HepG2 (cell line): ENCODE results near the gene CDK9. TPM values are rescaled to one million over a fixed set of nuclear protein-coding genes. Genes with fewer than 3 reads are reported as not detected.

Experiments
- CAMTA2 ChIP-seq: sonication (generic); formaldehyde crosslinking; IDR thresholded peaks from 2 replicates; pipeline ENCODE4 v1.4.0; 2020; ENCODE audit warnings: mild to moderate bottlenecking, missing genetic modification reagents, borderline replicate concordance
- CERS6 ChIP-seq: sonication (generic); formaldehyde crosslinking; IDR thresholded peaks from 2 replicates; pipeline ENCODE4 v1.5.0; 2020; ENCODE audit warnings: missing genetic modification reagents
- CTCF ChIP-seq: sonication (generic); formaldehyde crosslinking; IDR thresholded peaks from 2 replicates; pipeline ENCODE4 v1.5.0; 2020; ENCODE audit warnings: mild to moderate bottlenecking, missing genetic modification reagents, moderate library complexity
- E2F1 ChIP-seq: sonication (generic); formaldehyde crosslinking; IDR thresholded peaks from 2 replicates; pipeline ENCODE4 v1.5.0; 2020; ENCODE audit warnings: missing genetic modification reagents
- ETV5 ChIP-seq: IDR thresholded peaks from 2 replicates; pipeline ENCODE4 v1.6.1; 2018; ENCODE audit warnings: missing biosample characterization, missing genetic modification reagents, inconsistent platforms, borderline replicate concordance
- GPBP1L1 ChIP-seq: sonication (generic); formaldehyde crosslinking; IDR thresholded peaks from 2 replicates; pipeline ENCODE4 v1.5.0; 2020; ENCODE audit warnings: mild to moderate bottlenecking, missing genetic modification reagents
- HNRNPLL ChIP-seq: fragments of 200-400 bp; formaldehyde crosslinking; IDR thresholded peaks from 2 replicates; pipeline ENCODE4 v1.6.1; 2017; ENCODE audit warnings: mild to moderate bottlenecking, low read depth, low read length; ENCODE audit not compliant: poor library complexity, severe bottlenecking
- MAFF ChIP-seq: IDR thresholded peaks from 2 replicates; pipeline ENCODE4 v1.6.1; 2011; ENCODE audit warnings: low read depth, low read length, improper control_type of control experiment
- MAFK ChIP-seq, 2 experiments: IDR thresholded peaks in 1 of 2; conservative IDR thresholded peaks in 1 of 2; 2 replicates each; pipeline ENCODE4 v1.6.1; 2011; ENCODE audit warnings: improper control_type of control experiment in 2 of 2, low read length in 2 of 2
- NFYB ChIP-seq: sonication (generic); formaldehyde crosslinking; IDR thresholded peaks from 2 replicates; pipeline ENCODE4 v1.4.0; 2020; ENCODE audit warnings: missing genetic modification reagents
- PBX2 ChIP-seq: IDR thresholded peaks from 2 replicates; pipeline ENCODE4 v1.6.1; 2016; ENCODE audit warnings: control low read depth
- SP2 ChIP-seq: sonication (generic); formaldehyde crosslinking; IDR thresholded peaks from 2 replicates; pipeline ENCODE4 v1.5.1; 2020; ENCODE audit warnings: mild to moderate bottlenecking, missing genetic modification reagents
- STAT5B ChIP-seq: sonication (generic); formaldehyde crosslinking; IDR thresholded peaks from 2 replicates; pipeline ENCODE4 v1.4.0; 2020; ENCODE audit warnings: missing genetic modification reagents
- U2AF2 ChIP-seq: fragments of 200-400 bp; formaldehyde crosslinking; IDR thresholded peaks from 2 replicates; pipeline ENCODE4 v1.6.1; 2017; ENCODE audit warnings: low read depth, mild to moderate bottlenecking, low read length
- ZNF274 ChIP-seq: sonication (generic); formaldehyde crosslinking; IDR thresholded peaks from 2 replicates; pipeline ENCODE4 v1.5.1; 2020; ENCODE audit warnings: mild to moderate bottlenecking, missing genetic modification reagents
- ZNF75D ChIP-seq: sonication (generic); formaldehyde crosslinking; IDR thresholded peaks from 2 replicates; pipeline ENCODE4 v1.8.1; 2023; ENCODE audit warnings: missing genetic modification reagents, mild to moderate bottlenecking, borderline replicate concordance
- polyA plus RNA-seq, 8 experiments: library from polyadenylated mRNA; depleted of rRNA in 3 of 8; stranded (reverse) in 7 of 8; unstranded in 1 of 8; fragments of >200 nt; fragmentation: Illumina TruSeq in 4 of 8; extraction: Trizol in 4 of 8; gene quantifications; 2 replicates each; pipeline versions ENCODE4 v1.2.1 to v1.2.3, GENCODE V29; 2011 to 2016; ENCODE audit warnings: low read depth in 4 of 8, missing spikeins in 1 of 8, mixed read lengths in 1 of 8; ENCODE audit not compliant: insufficient read depth in 1 of 8
- total RNA-seq, 5 experiments: library from RNA; depleted of rRNA; stranded (reverse); fragments of >200 nt; fragmentation: Illumina TruSeq; extraction: Trizol; gene quantifications; 2 replicates each; pipeline ENCODE4 v1.2.3, GENCODE V29; 2016; ENCODE audit warnings: low read depth in 1 of 5
- TF ChIP-seq, protein P1 (sequence below): sonication (generic); formaldehyde crosslinking; IDR thresholded peaks from 2 replicates; pipeline ENCODE4 v1.4.0; 2020; ENCODE audit warnings: missing genetic modification reagents

The CDK9 gene
- total and polyA plus RNA-seq, 2 of the 13 experiments (the other 11 are each of a cell fraction or from before 2014, with no cell fraction given) = 16.8 to 21.5 TPM

DNA sequence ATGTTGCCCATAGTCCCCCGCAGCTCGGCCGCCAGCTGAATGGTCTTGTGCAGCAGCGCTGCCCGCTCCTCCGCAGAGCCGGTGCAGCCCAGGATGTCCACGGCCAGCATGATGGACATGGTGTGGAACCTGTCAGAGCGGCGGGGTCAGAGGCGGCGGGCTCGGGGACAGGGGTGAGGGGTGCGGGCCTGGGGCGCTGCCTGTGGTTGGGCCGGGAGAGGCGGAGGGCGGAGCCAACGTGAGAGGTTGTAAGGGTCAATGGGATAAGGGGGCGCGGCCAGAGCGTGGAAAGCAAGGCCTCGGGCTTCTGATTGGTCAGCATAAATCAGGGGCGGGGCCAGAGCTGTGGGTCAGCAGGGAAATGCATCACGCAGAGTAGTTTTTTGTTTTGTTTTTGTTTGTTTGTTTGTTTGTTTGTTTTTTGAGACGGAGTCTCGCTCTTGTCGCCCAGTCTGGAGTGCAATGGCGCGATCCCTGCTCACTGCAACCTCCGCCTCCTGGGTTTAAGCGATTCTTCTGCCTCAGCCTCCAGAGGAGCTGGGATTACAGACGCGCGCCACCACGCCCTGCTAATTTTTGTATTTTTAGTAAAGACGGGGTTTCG, 43.9 kb upstream of the CDK9 start (continued):
- TF ChIP-seq CERS6 (CRISPR knock-in tag) (no peak), ETV5 (no peak), STAT5B (CRISPR knock-in tag) (no peak), MAFK (conservative IDR thresholded peaks at IDR 0.05 in 1 of 2, IDR thresholded peaks at IDR 0.05 in 1 of 2; ENCODE audit: low read length in 2 of 2) (peak; percentile 54 to 57; a peak in 3 of 4 replicates), CAMTA2 (CRISPR knock-in tag) (no peak), CTCF (no peak), MAFF (peak; percentile 19; the same call in 1 of the 2 replicates), U2AF2 (no peak), ZNF274 (CRISPR knock-in tag) (no peak), PBX2 (CRISPR knock-in tag) (peak; percentile 70), SP2 (CRISPR knock-in tag) (no peak), GPBP1L1 (no peak), ZNF75D (CRISPR knock-in tag) (no peak), E2F1 (CRISPR knock-in tag) (no peak), NFYB (CRISPR knock-in tag) (peak; percentile 74), HNRNPLL (peak; percentile 30)
- TF ChIP-seq, protein P1, sequence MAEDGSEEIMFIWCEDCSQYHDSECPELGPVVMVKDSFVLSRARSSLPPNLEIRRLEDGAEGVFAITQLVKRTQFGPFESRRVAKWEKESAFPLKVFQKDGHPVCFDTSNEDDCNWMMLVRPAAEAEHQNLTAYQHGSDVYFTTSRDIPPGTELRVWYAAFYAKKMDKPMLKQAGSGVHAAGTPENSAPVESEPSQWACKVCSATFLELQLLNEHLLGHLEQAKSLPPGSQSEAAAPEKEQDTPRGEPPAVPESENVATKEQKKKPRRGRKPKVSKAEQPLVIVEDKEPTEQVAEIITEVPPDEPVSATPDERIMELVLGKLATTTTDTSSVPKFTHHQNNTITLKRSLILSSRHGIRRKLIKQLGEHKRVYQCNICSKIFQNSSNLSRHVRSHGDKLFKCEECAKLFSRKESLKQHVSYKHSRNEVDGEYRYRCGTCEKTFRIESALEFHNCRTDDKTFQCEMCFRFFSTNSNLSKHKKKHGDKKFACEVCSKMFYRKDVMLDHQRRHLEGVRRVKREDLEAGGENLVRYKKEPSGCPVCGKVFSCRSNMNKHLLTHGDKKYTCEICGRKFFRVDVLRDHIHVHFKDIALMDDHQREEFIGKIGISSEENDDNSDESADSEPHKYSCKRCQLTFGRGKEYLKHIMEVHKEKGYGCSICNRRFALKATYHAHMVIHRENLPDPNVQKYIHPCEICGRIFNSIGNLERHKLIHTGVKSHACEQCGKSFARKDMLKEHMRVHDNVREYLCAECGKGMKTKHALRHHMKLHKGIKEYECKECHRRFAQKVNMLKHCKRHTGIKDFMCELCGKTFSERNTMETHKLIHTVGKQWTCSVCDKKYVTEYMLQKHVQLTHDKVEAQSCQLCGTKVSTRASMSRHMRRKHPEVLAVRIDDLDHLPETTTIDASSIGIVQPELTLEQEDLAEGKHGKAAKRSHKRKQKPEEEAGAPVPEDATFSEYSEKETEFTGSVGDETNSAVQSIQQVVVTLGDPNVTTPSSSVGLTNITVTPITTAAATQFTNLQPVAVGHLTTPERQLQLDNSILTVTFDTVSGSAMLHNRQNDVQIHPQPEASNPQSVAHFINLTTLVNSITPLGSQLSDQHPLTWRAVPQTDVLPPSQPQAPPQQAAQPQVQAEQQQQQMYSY (CRISPR knock-in tag) = no peak
